HEK293T (cell line): ENCODE data around the gene CD109.

Source experiments
- CTCF ChIA-PET: fragments of 350-600 bp; formaldehyde crosslinking; extraction: SDS; loops from one replicate; lab custom pipeline; 2021; ENCODE audit warnings: antibody characterized with exemption, inconsistent platforms; lab: Yijun Ruan, JAX
- POLR2A ChIA-PET: fragments of 350-600 bp; formaldehyde crosslinking; extraction: SDS; loops from one replicate; lab custom pipeline; 2020; ENCODE audit warnings: antibody characterized with exemption, inconsistent platforms; lab: Yijun Ruan, JAX
- DNase-seq: peaks from one replicate; pipeline ENCODE4 v3.0.0; 2012; ENCODE audit warnings: mixed read lengths; ENCODE audit errors: extremely low spot score
- ARNT ChIP-seq: fragments of 450-650 bp; IDR thresholded peaks from 2 replicates; pipeline ENCODE4 v1.6.1; 2017; ENCODE audit warnings: mild to moderate bottlenecking
- BHLHE40 ChIP-seq: fragments of 450-650 bp; IDR thresholded peaks from 2 replicates; pipeline ENCODE4 v1.6.1; 2016; ENCODE audit warnings: mild to moderate bottlenecking, moderate library complexity, borderline replicate concordance
- CTBP1 ChIP-seq: fragments of 450-650 bp; IDR thresholded peaks from 2 replicates; pipeline ENCODE4 v1.6.1; 2016; ENCODE audit warnings: borderline replicate concordance
- ELF4 ChIP-seq: fragments of 450-650 bp; IDR thresholded peaks from 2 replicates; pipeline ENCODE4 v1.6.1; 2017; ENCODE audit warnings: antibody characterized with exemption
- FOXA1 ChIP-seq: fragments of 450-650 bp; IDR thresholded peaks from 2 replicates; pipeline ENCODE4 v1.6.1; 2016; ENCODE audit warnings: mild to moderate bottlenecking
- FOXK2 ChIP-seq: fragments of 450-650 bp; IDR thresholded peaks from 2 replicates; pipeline ENCODE4 v1.6.1; 2016; ENCODE audit warnings: mild to moderate bottlenecking
- FOXM1 ChIP-seq: fragments of 450-650 bp; IDR thresholded peaks from 2 replicates; pipeline ENCODE4 v1.6.1; 2017; ENCODE audit warnings: mild to moderate bottlenecking, borderline replicate concordance
- HDGF ChIP-seq: fragments of 450-650 bp; IDR thresholded peaks from 2 replicates; pipeline ENCODE4 v1.6.1; 2017; ENCODE audit warnings: antibody characterized with exemption, borderline replicate concordance
- L3MBTL2 ChIP-seq: fragments of 450-650 bp; conservative IDR thresholded peaks from 2 replicates; pipeline ENCODE4 v1.6.1; 2016; ENCODE audit warnings: mild to moderate bottlenecking
- LEF1 ChIP-seq: fragments of 450-650 bp; IDR thresholded peaks from 2 replicates; pipeline ENCODE4 v1.6.1; 2017; ENCODE audit warnings: mild to moderate bottlenecking, borderline replicate concordance
- NFRKB ChIP-seq: fragments of 450-650 bp; IDR thresholded peaks from 2 replicates; pipeline ENCODE4 v1.6.1; 2016; ENCODE audit warnings: mild to moderate bottlenecking, moderate library complexity
- PKNOX1 ChIP-seq: fragments of 450-650 bp; IDR thresholded peaks from 2 replicates; pipeline ENCODE4 v1.6.1; 2016
- SP1 ChIP-seq: fragments of 450-650 bp; IDR thresholded peaks from 2 replicates; pipeline ENCODE4 v1.6.1; 2017
- SUZ12 ChIP-seq: fragments of 450-650 bp; IDR thresholded peaks from 2 replicates; pipeline ENCODE4 v1.6.1; 2016; ENCODE audit warnings: mild to moderate bottlenecking
- TARDBP ChIP-seq: fragments of 450-650 bp; IDR thresholded peaks from 2 replicates; pipeline ENCODE4 v1.6.1; 2016
- ZNF384 ChIP-seq: fragments of 450-650 bp; IDR thresholded peaks from 2 replicates; pipeline ENCODE4 v1.6.1; 2016

The CD109 gene

GRCh38 chr6:73699676-73700459, 3.9 kb downstream of the CD109 start:
- ChIA-PET CTCF (no interaction called here), POLR2A (no interaction called here)
- TF ChIP-seq TARDBP (no peak), HDGF (no peak), FOXM1 (no peak), CTBP1 (no peak), ARNT (no peak), LEF1 (no peak), ELF4 (no peak), SP1 (no peak), FOXA1 (no peak), FOXK2 (no peak), ZNF384 (no peak), L3MBTL2 (no peak), SUZ12 (no peak), NFRKB (no peak)
- no peak for DNase-seq

- ChIA-PET POLR2A (no interaction called here), CTCF (interaction anchor here (0.7 kb wide), 1 partner anchor 456 kb away, joined by 3 read pairs; no protein-coding TSS in a partner anchor)
- DNase-seq, result no peak
Observed at GRCh38 chr6:73702444-73702843, 6.4 kb downstream of the CD109 start.

GRCh38 chr6:73703466-73703865, 7.5 kb downstream of the CD109 start:
- DNase-seq, result no peak
- POLR2A ChIA-PET, result no interaction called here
- no peak for TF ChIP-seq TARDBP
- TF ChIP-seq FOXK2, result no peak
- no peak for TF ChIP-seq HDGF
- TF ChIP-seq L3MBTL2, result no peak
- TF ChIP-seq ZNF384, result no peak
- no peak for TF ChIP-seq FOXM1
- no peak for TF ChIP-seq ARNT
- CTCF ChIA-PET, result no interaction called here

More at GRCh38 chr6:73702444-73702843, 6.4 kb downstream of the CD109 start:
- TF ChIP-seq FOXM1, result no peak
- TF ChIP-seq SP1, result no peak
- no peak for TF ChIP-seq TARDBP
- TF ChIP-seq L3MBTL2, result no peak
- TF ChIP-seq ELF4, result no peak
- no peak for TF ChIP-seq CTBP1
- no peak for TF ChIP-seq HDGF
- TF ChIP-seq SUZ12, result no peak
- no peak for TF ChIP-seq PKNOX1
- TF ChIP-seq LEF1, result no peak
- no peak for TF ChIP-seq BHLHE40
- TF ChIP-seq FOXA1, result no peak
- no peak for TF ChIP-seq FOXK2
- TF ChIP-seq ARNT, result no peak
- no peak for TF ChIP-seq NFRKB

GRCh38 chr6:73704260-73704659, 8.3 kb downstream of the CD109 start:
- no peak for DNase-seq
- POLR2A ChIA-PET, result no interaction called here
- TF ChIP-seq SP1 (no peak), ZNF384 (no peak), ARNT (no peak), TARDBP (no peak), SUZ12 (no peak), LEF1 (no peak)
- CTCF ChIA-PET, result no interaction called here

GRCh38 chr6:73704798-73705197, 8.8 kb downstream of the CD109 start:
- ChIA-PET CTCF (interaction anchor here (1.2 kb wide), 1 partner anchor 1507 kb away, joined by 3 read pairs; no protein-coding TSS in a partner anchor), POLR2A (no interaction called here)
- TF ChIP-seq FOXA1 (no peak), NFRKB (no peak), L3MBTL2 (no peak), HDGF (no peak), ZNF384 (no peak)

GRCh38 chr6:73706971-73707370, 11.0 kb downstream of the CD109 start:
- TF ChIP-seq LEF1 (no peak), PKNOX1 (no peak), FOXA1 (no peak), BHLHE40 (no peak), ELF4 (no peak), NFRKB (no peak), SP1 (no peak), CTBP1 (no peak), SUZ12 (no peak), ZNF384 (no peak), HDGF (no peak), ARNT (no peak), TARDBP (no peak), FOXK2 (no peak), L3MBTL2 (no peak)
- DNase-seq, result no peak
- ChIA-PET POLR2A (no interaction called here), CTCF (no interaction called here)

More at GRCh38 chr6:73704798-73705197, 8.8 kb downstream of the CD109 start:
- DNase-seq, result no peak

- DNase-seq, result no peak
- POLR2A ChIA-PET, result no interaction called here
- CTCF ChIA-PET, result no interaction called here
- no peak for TF ChIP-seq FOXA1
Observed at GRCh38 chr6:73710470-73710869, 14.5 kb downstream of the CD109 start.
